Stimulated activated CD4-positive, alpha-beta T cell treated with anti-CD3 and anti-CD28 coated beads, Interleukin-15, amount 100 ng/mL, for 1 hour (primary cell): ENCODE data around the gene PLCH2.

Experiments used
- DNase-seq, 2 donors: peaks; one replicate each; pipeline ENCODE4 v3.0.0-alpha.2; 2020; ENCODE audit warnings: low read depth in 1 of 2, low spot score in 1 of 2

The PLCH2 gene

DNA sequence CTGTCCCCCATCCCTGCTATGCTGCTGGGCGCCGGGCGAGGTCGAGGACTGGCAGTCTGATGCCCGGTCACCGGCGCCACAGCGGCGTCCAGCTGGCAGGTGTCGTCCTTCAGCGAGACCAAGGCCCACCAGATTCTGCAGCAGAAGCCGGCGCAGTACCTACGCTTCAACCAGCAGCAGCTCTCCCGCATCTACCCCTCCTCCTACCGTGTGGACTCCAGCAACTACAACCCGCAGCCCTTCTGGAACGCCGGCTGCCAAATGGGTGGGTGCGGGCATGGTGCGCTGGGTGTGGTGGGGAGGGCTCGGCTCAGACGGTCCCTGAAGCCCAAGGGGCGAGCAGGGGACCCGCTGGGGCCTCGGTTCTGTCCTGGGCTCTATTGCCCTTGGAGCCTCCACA, 20.7 kb downstream of the PLCH2 start:
- no peak for DNase-seq

- DNase-seq = no peak
These were observed 21.8 kb downstream of the PLCH2 start for GRCh38 chr1:2497891-2498290.

DNA sequence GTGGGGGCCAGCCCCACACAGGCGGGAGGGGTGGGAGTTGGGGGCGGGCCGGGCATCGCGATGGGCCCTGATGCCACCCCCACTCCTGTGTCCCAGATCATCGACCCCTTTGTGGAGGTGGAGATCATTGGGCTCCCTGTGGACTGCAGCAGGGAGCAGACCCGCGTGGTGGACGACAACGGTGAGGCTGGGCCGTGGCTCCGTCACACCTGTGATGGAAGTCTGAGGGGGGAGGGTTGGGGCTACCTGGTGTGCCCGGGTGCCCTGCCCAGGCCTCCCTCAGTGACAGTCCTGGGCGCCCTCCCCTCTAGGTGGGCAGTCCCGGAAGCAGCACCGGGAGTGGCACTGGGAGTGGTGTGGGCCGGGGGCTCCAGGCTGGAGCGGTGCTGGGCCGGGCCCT, 22.6 kb downstream of the PLCH2 start:
- no peak for DNase-seq

DNA sequence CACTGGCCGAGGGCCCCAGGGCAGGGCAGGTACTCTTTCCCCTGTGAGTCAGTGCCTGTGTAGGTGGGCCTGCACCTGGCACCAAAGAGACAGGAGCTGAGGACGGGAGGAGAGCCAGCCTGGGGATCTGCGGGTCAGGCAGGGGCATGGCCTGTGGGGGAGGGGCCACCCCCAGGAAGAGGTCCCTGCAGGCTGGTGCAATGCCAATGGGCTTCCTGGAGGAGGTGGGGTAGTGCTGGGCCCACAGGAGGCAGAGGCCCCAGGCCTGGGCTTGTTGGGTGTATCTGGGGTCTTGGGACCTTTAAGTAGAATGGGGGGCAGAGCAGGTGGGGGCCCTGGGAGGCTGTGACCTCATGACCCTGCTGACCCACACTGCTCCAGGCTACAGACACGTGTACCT, 23.2 kb downstream of the PLCH2 start:
- no peak for DNase-seq

- DNase-seq = no peak
These were observed 24.0 kb downstream of the PLCH2 start for GRCh38 chr1:2499986-2500596.

GRCh38 chr1:2501041-2501819, 25.1 kb downstream of the PLCH2 start:
- no peak for DNase-seq

GRCh38 chr1:2501820-2502119, 25.7 kb downstream of the PLCH2 start:
- no peak for DNase-seq

DNA sequence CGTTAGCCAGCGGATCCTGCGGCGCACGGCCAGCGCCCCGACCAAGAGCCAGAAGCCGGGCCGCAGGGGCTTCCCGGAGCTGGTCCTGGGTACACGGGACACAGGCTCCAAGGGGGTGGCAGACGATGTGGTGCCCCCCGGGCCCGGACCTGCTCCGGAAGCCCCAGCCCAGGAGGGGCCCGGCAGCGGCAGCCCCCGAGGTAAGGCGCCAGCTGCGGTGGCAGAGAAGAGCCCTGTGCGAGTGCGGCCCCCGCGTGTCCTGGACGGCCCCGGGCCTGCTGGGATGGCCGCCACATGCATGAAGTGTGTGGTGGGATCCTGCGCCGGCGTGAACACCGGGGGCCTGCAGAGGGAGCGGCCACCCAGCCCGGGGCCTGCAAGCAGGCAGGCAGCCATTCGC, 26.1 kb downstream of the PLCH2 start:
- DNase-seq = no peak

- no peak for DNase-seq
These were observed 26.8 kb downstream of the PLCH2 start for GRCh38 chr1:2502661-2503553.

DNA sequence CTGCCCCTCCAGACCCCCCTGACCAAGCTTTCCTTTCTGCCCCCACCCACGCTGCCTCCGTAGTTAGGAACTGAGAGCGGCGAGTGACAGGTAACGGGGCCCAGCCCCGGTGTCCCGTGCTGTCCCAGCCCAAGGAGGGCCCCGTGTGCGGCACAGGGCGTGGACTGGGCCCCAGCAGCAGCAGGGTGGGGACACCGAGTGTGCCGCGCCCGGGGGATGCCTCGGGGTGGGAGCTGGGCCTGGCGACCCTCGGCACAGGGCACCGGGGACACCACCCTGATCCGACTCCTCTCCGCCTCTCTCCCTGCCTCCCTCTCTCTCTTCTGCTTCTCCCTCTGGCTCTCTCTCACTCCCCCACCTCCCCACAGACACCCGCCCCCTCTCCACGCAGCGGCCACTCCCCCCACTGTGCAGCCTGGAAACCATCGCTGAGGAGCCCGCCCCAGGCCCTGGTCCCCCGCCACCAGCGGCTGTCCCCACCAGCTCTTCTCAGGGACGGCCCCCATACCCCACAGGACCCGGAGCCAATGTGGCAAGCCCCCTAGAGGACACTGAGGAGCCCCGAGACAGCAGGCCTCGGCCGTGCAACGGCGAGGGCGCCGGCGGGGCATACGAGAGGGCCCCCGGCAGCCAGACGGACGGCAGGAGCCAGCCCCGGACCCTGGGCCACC, 27.6 kb downstream of the PLCH2 start:
- no peak for DNase-seq

DNA sequence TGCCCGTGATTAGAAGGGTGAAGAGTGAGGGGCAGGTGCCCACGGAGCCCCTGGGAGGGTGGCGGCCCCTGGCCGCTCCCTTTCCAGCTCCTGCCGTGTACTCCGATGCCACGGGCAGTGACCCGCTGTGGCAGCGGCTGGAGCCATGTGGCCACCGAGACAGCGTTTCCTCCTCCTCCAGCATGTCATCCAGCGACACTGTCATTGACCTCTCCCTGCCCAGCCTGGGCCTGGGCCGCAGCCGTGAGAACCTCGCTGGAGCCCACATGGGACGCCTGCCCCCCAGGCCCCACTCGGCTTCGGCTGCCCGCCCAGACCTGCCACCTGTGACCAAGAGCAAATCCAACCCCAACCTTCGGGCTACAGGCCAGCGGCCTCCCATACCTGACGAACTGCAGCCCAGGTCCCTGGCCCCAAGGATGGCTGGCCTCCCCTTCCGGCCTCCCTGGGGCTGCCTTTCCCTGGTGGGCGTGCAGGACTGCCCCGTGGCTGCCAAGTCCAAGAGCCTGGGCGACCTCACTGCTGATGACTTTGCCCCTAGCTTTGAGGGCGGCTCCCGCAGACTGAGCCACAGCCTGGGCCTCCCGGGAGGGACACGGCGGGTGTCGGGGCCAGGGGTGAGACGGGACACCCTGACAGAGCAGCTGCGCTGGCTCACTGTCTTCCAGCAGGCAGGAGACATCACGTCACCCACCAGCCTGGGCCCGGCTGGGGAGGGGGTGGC, 28.3 kb downstream of the PLCH2 start:
- no peak for DNase-seq

GRCh38 chr1:2504949-2505272, 28.8 kb downstream of the PLCH2 start:
- DNase-seq = no peak

DNA sequence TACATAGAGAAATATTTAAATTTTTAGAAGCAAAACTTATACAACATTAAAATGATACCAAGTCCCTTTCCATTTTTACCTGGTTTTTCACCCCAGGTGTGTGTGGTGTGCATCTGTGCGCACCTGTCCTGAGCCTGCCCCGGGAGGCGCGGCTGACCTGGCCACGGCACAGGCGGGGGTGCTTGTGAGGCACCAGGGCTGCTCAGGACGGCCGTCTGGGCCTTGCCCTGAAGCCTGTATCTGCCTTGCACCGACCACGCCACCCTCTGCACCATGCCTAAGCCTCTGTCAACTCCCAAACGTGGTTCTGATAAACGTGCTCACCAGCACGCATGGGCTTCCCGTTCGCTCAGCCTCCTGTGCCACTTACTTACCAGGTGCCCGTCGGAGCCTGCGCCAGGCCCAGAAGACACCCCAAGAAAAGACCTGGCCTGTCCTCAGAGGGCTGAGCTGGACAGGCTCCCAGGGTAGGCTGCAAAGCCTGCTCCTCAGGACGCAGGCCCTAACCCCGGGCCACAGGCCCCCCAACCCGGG, 29.4 kb downstream of the PLCH2 start:
- DNase-seq = no peak

DNA sequence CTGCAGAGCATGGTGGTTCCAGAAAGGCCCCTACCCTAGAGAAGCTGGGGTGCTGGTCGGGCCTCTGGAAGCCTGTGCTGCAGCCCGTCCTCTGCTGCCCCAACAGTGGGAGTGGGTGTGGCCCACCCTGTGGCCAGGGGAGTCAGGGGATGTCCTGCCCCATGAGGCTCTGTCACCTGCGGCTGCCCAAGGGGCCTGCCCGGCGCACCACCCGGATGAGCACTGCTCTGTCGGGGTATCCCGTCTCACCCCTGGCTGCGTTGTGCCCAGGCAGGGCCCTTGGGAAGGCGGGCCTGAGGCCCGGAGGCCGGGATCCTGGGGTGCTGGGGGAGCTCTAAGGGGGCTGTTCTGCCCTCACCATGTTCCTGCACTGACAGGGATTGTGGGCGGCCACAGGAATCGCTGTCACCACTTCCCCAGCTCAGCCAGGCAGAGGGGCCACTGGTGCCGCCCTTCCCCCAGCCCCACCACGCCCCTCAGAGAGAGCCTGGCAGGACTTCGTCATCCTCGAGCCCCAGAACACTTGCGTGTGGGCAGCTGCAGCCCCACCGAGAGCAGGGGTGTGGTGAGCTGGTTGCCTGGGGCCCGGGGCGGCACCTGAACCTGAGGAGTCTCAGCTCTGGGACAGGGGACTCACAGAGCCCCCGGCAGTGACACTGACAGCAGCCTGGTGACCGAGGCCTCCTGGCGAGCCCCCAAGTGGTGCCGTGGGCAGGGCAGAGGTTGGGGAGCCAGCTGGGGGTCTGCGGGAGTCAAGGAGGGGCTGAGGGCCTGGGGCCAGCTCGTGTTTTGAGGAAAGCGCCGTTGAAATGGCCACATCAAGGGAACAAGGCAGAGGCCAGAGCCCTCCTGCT, 30.1 kb downstream of the PLCH2 start:
- no peak for DNase-seq

- DNase-seq = no peak
These were observed 30.9 kb downstream of the PLCH2 start for GRCh38 chr1:2506901-2507565.

GRCh38 chr1:2507744-2508155, 31.7 kb downstream of the PLCH2 start:
- no peak for DNase-seq

- DNase-seq = no peak
These were observed 32.1 kb downstream of the PLCH2 start for GRCh38 chr1:2508180-2508579.

- DNase-seq = no peak
These were observed 32.7 kb downstream of the PLCH2 start for GRCh38 chr1:2508751-2509150.

DNA sequence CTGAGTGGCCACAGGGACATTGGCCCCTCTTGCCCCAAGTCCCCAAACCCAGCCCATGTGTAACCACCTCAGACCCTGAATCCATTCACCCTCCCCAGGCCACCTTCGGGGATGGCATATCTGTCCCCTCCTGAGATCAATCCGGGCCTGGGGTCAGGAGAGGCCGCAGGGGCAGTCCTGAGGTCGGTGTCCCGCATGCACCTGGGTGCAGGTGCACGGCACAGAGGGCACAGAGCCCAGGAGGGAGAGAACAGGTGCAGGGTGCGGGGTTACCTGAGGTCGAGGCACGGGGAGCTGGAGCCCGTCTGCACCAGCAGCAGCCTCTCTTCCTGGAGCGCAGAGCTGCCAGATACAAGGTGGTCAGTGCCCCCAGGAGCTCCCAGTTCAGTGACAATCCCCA, 33.5 kb downstream of the PLCH2 start:
- no peak for DNase-seq
